ENCODE data around the gene NBEAL2.

- TF ChIP-seq POLR2AphosphoS5 (IDR thresholded peaks at IDR 0.05; ENCODE audit: borderline replicate concordance, low read depth, low read length), result no peak
- TF ChIP-seq EZH2 (IDR thresholded peaks at IDR 0.05), result no peak
Measured at GRCh38 chr3:46939578-46940445, 39.7 kb upstream of the NBEAL2 start.
